ENCODE data around the gene DENND6B.
A peak's percentile ranks its signal among the peaks of the same experiment; 100 is the strongest.

The DENND6B gene

DNA sequence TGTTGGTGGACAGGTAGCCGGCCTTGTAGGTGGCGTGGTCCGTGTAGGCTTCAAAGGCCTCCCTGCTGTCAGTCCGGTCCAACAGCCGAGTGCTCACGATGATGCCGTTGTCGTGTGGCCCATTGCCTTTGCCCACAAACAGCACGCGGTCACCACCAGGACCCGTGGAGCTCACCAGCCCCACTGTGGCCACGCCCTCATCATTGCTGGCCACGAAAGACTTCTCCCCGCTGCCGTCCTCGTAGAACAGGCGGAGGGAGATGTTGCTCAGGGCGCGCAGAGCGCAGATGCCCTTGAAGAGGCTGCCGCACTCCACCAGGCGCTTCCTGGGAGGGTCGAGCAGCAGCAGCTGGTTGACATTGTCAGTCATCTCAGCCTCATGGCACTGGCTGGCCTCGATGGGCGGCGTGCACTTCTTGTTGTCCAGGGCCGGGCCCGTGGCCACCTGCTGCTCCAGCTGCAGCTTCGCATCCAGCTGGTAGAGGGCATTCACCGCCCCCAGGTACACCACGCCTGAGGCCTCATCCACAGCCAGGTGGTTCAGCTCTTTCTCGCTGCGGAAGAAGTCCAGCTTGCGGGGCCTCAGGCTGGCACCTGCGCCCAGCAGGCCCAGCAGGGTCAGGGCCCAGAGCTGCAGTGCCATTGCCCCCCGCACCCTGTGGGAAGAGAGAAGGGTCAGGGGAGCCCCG, 36.7 kb downstream of the DENND6B start:
- no peak for DNase-seq

DNA sequence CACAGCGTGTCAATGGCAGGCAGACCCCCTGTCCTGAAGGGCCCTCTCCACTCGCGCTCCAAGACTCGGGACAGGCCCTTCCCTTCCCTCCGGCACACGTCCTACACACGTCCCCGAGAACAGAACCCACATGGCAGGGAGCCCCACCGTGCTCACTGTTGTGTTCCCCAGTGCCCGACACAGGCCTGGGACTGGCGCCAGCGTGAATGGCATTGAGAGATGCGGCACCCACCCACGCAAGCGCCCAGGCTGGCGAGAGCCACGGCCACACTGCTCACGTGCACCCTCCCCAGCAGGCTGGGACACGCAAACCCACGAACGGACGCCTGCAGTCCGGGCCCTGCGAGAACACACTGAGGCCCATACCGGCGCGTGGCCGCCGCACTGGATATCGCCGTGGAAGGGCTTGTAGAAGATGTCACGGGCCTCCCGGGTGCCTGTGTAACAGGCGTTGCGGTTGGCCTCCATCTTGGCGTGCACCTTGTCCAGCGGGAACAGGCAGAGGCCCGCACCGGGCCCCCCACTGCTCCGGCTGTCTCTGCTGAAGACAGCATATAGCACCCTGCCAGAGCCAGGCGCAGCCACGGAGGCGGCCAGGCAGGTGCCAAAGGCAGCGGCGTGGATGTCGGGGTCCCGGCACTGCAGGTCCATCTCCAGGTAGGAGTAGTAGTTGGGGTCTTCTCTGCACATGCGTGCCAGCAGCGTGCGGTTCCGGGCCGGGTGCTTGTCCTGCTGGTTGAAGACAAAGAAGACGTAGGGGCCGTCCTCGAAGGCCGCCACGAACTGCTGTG, 37.5 kb downstream of the DENND6B start:
- DNase-seq = no peak

DNA sequence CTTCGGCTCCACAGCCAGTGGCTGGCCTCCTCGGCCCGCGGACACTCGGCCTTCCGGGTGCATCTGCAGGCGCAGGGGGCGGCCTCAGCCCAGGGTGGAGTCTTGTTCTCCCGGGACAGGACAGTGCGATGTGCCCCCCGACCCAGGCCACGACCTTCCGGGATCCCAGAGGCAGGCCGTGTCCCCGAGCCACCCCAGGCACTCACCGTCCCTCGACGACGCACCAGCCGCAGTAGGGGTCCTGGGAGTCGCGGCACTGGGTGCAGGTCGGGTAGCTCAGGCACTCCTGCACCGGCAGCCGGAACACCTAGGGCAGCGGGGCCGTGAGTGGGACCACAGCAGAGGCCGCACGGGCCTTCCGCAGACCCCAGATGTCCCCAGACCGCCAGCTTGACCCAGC, 39.1 kb downstream of the DENND6B start:
- DNase-seq = no peak

DNA sequence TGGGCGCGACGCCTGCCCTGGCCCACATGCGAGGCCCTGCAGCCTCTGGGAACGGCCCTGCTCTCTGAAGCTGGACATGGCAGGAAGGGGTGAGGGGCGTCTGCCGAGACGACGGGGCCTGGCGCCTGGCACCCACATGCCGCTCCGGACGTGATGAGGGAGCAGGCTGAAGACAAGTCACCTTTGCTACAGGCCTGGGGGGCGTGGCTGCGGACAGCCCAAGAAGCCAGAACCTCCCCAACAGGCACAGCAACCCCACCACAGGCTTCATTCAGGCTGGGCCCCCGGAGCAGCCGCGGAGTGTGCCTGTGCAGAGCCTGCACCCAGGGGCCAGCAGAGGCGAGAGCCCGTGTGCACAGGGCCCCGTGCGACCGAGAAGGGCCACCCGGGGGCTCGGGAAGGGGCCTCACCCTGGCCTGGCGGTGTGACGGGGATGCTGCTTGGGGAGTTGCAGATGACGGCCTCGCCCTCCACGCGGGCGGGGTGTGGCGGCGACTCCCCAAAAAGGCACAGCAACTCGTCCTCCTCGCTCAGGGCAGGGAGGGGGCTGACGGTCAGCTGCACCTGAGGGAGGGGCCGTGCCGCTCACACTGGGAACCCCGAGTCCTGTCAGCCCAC, 40.0 kb downstream of the DENND6B start:
- no peak for DNase-seq

DNA sequence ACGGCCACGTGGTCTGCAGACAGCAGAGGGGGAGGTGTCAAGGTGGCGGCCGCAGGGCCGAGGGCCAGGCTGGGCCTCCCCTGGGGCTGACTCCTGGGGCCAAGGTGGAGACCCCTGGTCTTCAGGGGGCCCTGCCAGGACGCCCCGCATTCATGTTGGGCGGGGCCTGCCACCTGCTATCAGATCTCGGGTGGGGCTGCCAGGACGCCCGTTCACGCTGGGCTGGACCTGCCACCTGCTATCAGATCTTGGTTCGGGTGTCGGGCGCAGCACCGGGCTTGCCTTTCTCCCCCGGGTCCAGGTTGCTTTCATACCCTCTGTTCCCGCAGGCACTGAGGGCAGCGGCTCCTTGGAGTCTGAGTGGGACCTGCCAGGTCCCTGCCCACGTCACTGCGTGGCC, 40.5 kb downstream of the DENND6B start:
- no peak for DNase-seq

DNA sequence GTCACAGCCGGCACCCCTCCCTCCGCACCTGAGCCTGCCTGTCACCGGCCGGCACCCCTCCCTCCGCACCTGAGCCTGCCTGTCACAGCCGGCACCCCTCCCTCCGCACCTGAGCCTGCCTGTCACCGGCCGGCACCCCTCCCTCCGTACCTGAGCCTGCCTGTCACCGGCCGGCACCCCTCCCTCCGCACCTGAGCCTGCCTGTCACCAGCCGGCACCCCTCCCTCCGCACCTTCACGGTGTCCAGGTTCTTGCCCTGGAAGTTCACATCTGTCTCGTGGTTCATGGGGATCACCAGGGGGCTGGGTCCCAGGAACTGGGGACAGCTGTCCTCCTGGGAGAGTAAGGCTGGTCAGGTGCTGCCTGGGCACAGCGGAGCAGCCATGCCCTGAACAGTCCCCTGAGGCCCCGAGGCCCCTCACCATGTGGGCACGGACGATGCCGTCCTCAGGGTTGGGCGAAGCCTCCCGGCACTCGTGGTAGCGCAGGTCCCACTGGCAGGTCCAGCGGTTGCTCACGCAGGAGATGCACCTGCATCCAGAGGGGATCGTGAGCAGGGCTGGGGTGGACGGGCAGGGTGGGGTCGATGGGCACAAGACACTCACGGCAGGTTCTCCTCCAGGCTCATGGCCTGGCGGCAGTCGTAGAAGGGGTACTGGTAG, 41.1 kb downstream of the DENND6B start:
- DNase-seq = no peak

DNA sequence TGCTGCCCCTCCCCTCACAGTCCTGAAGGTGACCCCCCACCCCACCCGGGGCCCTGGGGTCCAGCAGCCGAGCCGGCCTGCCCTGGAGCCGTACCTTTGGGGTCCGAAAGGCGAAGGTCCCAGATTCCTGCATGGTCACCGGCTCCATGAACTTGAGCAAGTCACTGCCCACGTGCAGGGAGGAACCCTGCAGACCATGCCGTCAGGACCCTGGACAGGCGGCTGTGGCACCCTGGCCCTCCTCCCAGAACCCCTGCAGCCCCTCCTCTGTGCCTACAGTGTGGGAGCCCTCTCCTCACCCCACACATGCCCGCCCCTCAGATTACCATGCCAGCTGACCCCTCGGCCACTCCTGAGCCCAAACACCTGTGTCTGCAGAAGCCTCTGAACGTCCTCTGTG, 42.3 kb downstream of the DENND6B start:
- DNase-seq = no peak

GRCh38 chr22:50283821-50284220, 43.0 kb downstream of the DENND6B start:
- no peak for DNase-seq

- DNase-seq = no peak
These were observed 44.3 kb downstream of the DENND6B start for GRCh38 chr22:50282361-50283155.

DNA sequence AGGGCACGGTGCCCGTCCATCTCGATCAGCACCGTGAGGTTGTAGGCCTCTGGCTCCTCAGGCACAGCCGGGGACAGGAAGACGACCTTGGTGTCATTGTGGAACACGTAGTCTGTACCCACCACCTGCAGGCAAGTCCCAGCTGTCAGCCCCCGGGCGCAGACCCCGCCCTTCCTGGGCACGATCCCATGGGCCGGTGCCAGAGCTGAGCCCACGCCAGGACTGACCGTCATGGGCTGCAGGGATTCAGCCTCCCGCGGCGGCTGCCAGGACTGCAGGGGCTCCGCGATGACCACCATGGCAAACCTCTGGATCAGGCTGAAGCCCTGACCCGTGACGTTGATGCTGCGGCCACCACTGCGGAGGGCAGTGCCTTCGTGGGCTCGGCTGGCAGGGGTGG, 44.9 kb downstream of the DENND6B start:
- no peak for DNase-seq

- no peak for DNase-seq
These were observed 45.4 kb downstream of the DENND6B start for GRCh38 chr22:50281384-50281760.

GRCh38 chr22:50280708-50281383, 46.0 kb downstream of the DENND6B start:
- DNase-seq = no peak

DNA sequence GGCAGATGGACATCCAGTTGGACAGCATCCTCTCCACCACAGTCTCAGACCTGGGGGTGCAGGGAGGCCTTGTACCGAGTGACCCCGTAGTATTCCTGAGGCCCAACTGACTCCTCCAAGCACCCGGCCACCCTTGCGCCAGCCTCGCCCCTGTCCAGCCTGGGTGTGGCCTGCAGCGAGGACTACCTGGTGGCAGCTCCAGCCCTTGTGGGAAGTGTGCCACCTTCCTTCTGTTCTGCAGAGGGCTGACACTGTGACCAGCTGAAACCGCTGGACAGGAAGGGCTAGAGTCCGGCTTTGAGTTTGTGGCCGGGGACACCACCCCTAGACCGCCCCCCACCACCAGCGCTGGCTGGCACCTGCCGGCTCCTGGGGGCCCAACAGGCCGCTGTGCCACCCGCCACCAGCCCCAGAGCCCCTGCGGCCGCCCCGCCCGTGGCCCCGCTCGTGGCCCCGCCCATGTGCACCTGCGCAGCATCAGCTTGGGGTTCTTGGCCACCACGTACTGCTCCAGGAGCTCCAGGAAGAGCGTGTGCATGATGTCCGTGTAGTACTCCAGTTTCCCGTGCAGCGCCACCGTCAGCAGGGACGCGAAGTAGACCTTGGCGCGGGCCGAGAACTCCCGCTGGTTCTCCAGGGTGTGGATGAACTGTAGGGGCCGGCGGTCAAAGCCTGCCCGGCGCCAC, 46.6 kb downstream of the DENND6B start:
- no peak for DNase-seq

GRCh38 chr22:50278956-50279619, 47.7 kb downstream of the DENND6B start:
- DNase-seq = no peak

DNA sequence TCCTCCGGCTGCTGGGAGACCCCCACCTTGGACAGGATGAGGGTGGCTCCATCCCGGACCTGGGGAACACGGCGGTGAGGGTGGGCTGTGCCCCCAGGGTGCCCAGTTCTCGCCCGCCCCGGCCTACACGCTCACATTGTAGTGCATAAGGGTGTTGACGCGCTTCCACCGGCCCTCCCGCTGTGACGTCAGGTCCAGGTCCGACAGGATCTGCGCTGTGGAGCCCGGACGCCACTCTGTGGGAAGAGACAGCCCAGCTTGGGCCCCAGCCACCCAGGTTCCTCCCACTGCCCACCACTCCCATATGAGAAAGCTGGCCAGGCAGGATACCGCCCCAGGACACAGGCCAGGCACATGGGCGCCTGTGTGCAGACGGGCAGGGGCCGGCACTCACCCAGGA, 48.4 kb downstream of the DENND6B start:
- DNase-seq = no peak

GRCh38 chr22:50277761-50278160, 49.1 kb downstream of the DENND6B start:
- no peak for DNase-seq

DNA sequence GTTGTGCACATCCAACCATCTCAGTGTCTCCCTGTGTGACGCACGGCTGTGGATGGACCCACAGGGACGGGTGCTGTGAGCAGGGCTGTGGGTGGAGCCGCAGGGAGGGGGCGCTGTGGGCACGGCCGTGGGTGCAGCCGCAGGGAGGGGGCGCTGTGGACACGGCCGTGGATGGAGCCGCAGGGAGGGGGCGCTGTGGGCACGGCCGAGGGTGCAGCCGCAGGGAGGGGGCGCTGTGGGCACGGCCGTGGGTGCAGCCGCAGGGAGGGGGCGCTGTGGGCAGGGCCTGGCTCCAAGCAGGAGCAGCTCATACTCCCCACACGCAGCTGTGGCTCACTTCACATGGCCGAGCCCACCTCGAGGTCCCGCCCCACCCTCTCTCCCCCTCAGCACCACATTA, 50.7 kb downstream of the DENND6B start:
- DNase-seq = peak in 49 of 51 donors; percentile 31 to 96 (median 72)

DNA sequence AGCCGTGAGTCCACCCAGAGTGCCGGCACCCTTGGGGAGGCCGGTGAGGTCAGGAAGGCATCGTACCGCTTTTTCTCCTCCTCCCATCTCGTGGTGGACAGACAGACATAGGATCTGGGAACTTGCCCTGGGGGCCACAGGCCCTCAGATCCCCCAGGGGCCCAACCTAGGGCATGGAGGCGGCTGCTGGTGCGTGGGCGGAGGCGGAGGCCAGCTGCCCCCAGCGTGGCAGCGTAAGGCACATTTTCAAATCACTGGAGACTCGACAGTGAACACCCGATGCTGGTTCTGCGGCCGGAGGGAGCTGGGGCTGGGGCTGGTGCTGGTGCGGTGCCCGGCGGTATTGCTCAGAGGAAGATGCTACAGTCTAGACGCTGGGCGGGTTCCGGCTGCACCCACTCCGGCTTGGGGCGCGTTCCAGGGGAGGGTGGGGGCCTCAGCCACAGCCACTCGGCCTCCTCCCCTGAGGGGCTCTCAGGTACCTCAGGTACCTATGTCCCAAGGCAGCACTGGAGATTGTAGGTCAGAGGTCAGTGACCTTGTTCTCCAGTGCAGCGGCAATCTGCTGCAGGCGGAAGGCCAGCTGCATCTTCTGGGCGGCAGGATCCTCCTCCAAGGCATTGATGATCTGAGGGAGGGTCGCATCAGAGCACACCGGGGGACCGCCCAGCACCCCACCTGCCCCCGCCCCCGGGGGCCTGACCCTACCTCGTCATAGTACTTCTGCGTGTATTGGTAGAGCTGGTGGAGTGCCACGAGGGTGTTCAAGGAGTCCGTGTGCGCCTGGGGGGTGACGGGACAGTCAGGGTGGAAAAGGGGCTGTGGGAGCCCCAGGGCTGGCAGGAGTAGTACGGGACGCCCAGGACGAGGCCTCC, 51.4 kb downstream of the DENND6B start:
- no peak for DNase-seq

- DNase-seq = no peak
These were observed 52.0 kb downstream of the DENND6B start for GRCh38 chr22:50274771-50275170.
